ENCODE results near the gene SLC25A21.
"Not testable (repeated sequence)": the region's sequence is repeated elsewhere in the genome, so short reads cannot be mapped to it uniquely, and the experiment has no call there.

Gene SLC25A21

GRCh38 chr14:37036669-37037341 is 135.6 kb downstream of the SLC25A21 start:
- no peak for DNase-seq

DNA sequence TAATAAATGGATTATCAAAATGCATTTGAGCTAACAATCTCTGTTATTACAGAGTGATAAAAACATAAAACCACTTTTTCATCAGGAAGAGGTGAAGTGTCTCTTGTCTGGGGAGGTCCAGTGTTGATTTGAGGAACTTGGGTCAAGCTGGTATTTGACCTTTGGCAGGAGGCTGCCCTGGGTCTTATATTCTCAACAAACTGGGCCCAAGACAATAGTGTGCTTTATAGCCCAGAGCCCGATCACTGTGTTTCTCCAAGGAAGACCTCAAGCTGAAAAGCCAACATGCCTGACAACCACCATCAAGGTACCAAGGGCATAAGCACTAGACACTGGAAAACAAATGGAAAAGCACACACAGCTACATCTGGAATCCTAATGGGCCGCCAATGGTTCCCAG is 137.0 kb downstream of the SLC25A21 start:
- no peak for DNase-seq

DNA sequence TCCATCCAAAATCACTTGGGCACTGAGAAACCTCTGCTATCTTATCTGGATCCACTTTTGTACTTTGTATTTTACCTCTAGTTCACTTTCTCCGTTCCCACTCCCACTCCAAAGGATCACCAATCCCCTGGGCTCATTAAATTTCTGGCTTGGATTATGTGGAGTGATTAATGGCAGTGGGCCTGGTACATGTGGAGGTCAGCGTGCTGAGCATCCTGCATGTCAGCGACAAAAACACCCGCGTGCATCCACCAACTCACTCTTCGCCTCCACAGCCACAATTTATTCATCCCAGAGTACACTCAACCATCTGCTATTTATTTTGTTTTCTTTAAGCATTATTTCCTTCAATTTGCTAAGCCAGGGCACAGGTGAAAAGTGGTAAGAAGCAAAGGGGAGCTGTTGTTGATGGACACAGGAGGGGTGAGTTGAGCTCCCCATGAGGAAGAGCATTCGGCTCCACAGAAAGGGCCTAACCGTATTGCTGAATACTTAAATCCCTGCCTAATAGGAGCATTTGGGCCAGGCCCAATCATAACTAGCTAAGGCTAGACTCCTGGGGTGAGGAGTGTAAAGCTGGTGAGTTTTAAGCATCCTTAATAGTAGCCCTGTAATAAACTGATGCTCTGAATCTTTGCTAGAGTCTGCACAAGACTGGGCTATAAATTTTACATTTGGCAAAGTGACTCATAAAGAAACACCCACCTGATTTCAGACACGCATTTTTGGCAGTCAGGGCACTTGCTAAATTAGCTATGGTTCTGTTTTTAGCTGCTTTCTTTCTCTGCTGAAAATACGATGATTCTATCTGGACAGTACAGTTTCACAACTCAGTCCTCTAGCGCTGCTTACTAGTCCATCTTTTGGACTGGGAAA is 137.8 kb downstream of the SLC25A21 start:
- DNase-seq = no peak

- DNase-seq = no peak
Observed at GRCh38 chr14:37032863-37033262, 139.5 kb downstream of the SLC25A21 start.

DNA sequence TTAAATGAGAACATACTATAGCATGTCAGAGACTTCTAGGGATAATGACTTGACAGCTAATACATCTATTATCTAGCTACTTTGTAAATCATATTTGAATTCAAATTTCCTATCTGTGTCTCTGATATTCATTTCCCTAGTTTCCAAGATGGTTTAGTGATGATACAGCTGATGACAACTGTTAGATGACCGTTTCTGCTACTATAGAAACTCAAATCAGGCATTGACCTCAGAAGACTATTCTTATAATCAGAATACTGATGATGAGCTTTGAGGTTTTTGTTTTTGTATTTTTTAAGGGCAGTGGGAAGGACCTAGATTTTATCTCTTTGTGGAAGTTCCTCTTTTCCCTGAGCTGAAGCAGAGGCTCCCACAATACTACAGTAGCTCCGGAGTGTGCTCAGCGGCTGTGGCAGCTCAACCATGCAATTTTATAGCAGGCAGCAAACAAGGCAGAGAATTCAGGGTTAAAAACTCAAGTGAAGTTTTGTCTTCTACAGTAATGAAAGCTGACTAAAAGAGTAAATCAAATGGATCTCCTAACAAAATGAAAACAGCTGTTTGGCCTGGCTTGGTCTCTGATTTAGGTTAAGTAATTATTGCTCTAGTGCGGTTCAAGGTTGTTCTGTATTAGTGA is 145.1 kb downstream of the SLC25A21 start:
- DNase-seq = no peak

GRCh38 chr14:37023875-37024565 is 148.4 kb downstream of the SLC25A21 start:
- no peak for DNase-seq

DNA sequence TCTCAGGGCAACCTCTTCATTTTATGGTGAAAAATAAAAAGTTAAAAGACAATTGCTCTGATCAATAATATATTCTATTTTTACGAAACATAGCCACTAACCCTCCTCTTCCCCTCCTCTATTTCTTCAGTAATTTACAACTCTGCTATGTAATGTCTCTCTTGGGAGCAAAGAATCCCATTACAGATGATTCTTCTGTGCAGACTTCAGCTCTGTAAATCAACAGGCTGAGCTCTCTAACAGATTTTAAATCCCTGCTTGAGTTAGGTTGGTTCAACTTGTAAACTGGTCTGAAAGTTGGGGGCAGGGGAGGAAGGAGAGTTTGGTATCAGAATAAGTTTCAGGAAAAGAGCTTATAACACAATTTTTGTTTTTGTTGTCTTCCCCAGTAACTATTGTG is 151.0 kb downstream of the SLC25A21 start:
- no peak for DNase-seq

GRCh38 chr14:37019488-37019887 is 152.9 kb downstream of the SLC25A21 start:
- DNase-seq = no peak

DNA sequence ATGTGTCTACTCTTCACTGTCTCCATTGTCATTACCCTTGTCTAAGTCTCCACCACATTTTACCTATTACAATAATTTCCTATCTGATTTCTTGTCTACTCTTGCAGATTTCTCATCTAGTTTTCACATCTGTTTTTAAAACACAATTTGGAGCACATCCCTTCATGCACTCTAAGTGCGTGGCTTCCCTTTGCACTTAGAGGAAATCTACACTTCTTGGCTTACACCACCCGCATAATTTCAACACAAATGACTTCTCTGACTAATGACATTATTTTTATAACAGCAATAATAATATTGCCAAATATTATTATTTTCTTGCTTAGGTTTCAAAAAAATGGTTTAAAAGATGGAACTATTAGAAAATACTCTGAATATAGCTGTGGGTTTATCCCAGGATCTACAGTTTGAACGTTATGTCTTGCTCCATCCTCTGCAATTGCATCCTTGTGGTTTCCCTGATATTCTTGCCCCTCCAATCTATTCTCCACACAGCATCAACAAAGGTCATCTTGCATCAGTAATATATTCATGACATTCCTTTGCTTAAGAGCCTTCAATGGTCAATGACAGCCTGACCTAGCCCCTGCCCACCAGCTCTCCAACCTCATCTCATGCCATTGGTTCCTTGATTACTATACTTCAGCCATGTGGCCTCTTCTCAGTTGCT is 153.7 kb downstream of the SLC25A21 start:
- no peak for DNase-seq

DNA sequence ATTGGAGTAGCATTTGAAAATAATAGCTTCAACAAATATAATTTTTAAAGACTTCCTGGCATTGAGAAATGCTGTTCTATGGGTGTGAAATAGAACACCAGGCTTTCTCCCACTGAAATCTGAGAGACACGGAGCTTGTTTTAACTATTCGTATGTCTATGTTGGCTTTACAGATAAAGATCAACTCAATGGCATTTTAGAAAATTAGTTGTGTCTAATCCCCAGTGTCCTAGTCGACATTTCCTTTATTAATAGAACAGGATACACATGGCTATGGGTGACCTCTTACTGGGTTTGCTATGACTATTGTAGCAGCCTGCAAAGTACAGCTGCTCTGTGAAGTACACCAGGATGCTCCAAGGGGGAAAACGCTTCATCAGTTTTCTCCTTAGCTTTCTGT is 159.3 kb downstream of the SLC25A21 start:
- DNase-seq = no peak

DNA sequence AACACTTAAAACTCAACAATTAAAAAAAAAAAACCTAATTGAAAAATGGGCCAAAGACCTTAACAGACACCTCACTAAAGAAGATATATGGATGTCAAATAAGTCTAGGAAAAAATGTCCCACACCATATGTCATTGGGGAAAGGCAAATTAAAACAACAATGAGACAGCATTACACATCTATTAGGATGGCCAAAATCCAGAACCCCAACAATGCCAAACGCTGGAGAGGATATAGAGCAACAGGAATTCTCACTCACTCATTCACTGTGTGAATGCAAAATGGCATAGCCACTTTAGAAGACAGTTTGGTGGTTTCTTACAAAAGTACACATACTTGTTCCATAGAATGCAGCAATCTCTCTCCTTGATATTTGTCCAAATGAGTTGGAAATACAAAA is 173.7 kb downstream of the SLC25A21 start:
- no peak for DNase-seq

DNA sequence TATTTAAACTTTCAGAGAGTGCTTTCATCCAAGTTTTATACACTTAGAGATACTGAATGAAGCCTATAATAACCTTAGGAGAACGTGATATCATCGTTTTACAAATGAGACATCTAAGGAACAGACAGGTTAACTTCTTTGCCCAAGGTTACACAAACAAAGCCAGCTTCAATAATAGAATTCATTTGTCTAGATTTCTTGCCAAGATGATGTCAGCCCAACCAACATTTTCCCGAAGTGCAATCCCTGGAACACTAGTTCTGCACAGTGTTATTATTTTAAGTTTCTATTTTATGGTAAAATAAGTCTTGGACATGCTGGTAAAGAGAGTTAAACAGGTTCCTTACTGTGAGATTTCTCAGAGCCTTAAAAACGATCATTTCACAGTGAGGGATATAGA is 174.6 kb downstream of the SLC25A21 start:
- DNase-seq = no peak

DNA sequence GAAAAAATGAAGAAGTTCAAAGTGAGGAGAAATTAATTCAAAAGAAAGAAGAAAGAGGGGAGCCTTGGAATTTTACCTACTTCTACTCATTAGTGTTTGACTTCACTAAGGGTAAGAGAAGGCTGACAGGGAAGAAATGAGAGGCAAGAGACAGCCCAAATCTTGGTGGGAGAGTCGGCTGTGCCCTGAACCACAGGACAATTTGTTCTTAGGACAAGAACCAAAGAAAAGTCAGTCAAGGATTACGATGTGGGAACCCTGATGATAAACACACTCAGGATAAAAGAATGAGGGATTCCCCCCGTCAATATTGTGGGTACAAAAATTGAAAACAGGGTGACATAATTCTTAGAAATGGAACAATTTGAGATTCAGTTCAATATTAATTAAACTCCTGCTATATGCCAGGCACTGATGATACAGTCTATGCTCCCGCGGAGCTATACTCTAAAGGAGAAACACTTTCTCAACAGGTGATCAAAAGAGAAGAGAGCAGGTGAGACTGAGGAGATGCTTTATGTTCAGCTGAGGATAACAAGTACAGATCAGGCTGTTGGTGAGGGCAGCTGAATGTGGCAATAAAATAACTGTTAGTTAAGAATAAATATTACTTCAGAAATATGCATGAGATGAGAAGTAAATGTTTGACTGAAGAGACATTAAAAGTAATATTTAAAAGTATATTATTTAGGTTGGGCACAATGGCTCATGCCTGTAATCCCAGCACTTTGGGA is 175.4 kb downstream of the SLC25A21 start:
- DNase-seq = no peak

DNA sequence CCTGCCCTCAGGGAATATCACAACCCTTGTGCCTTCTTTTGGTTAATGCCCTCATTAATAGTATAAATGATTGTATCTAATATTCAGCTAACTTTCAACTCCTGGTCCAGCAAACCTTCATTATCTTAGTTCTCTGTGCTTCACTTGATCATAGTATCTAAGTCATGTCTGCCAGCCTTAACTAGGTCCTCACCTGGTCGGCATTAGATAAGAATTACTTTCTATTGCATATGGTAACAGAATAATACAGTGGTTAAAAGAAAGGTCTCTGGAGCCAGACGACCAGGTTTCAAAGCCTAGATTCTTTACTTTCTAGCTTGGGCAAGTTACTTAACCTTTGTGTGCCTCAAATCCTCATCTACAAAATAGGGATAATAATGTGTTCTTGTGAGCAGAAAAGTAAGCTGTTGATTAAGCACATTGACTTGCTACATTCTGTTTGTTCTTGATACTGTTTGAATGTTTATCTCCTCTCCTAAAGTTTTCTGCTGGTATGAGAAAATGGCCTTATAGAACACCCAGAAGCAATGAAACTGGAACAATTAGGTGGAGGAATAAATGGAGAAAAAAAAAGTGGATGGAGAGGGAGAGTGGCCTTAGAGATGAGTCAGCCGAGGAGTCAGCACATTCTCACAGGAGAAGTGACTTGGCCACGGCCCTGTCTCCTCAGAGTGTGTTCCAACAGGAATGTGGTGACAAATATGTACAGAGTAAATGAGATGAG is 176.1 kb downstream of the SLC25A21 start:
- DNase-seq = no peak

DNA sequence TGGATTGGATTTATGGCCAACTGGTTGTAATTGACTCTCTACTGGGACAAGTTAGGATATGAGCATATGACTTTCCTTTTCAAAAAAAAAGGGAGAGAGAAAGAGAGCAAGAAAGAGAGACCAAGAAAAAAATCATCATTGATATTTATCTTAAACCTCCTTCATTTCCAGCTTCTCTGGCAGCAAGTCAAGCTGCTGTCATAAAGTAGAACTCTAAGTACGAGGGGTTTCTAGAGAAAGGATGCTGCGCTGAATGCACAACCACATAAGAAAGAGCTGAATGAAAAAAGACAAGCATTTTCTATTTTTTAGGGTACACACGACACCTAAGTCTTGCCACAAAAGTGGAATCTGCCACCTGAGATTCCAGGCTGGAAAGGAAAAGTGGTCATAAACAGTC is 182.6 kb downstream of the SLC25A21 start:
- DNase-seq = no peak

DNA sequence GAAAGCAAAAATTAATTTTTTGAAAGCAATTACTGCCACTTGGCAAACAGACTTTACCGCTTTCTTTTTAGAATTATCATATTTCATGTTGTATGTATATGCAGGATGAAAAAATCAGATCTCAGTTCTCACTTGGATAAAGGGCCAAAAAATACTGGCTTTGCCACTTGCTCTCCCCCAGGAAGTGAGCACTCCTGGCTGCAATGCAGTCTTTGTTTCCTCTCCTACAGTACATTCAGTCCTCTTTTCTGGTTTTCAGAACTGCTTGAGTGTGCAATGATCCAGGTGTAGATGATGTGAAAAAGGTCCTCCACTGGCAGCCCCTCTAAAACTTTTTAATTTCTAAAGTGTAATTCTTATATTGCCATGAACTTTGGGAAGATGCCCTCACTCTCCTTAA is 183.4 kb downstream of the SLC25A21 start:
- no peak for DNase-seq

DNA sequence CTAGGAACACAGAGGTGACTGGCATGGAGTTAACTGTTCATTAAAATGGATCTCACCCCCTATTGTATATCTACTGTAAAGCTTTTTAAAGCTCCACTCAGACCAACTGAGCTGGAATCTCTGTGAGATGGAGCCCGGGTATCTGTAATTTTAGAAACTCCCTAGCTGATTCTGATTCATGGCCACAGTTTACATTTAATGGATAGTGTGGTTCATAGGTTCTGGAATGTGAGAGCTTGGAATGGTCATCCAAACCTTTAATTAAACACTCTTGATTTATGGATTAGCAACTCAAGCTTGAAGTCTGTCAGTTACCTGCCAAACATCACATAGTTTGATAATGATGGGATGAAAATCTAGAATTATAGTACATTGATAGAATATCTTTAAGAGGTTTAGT is 183.8 kb downstream of the SLC25A21 start:
- DNase-seq = no peak

GRCh38 chr14:36986407-36986806 is 186.0 kb downstream of the SLC25A21 start:
- DNase-seq = no peak

GRCh38 chr14:36981832-36982529 is 190.4 kb downstream of the SLC25A21 start:
- no peak for DNase-seq

- DNase-seq = not testable (repeated sequence)
Observed at GRCh38 chr14:36980413-36980812, 192.0 kb downstream of the SLC25A21 start.

DNA sequence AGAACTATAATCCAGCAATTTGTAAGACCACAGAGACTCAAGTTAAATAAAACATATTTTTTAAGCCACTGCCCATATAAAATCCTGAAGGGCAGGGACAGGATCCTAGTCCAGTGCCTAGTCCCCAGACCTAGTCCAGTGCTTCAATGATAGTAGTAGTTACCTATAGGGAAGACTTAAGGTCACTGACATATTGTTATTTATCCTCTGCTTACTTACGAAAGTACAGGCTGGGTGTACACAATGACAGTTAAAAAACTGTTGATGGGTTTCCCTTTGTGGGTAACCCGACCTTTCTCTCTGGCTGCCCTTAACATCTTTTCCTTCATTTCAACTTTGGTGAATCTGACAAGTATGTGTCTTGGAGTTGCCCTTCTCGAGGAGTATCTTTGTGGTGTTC is 192.5 kb downstream of the SLC25A21 start:
- DNase-seq = no peak

Data from stimulated activated CD4-positive, alpha-beta T cell treated with anti-CD3 and anti-CD28 coated beads, Interleukin-12 subunit alpha, Interleukin-12 subunit beta, amount 100 ng/mL, for 4 hours (primary cell).